ENCODE data around the gene KDM2B.

GRCh38 chr12:121383601-121384021, 197.2 kb downstream of the KDM2B start:
- no peak for TF ChIP-seq REST (IDR thresholded peaks at IDR 0.05; ENCODE audit: low read depth, low read length)
- TF ChIP-seq CTCF (IDR thresholded peaks at IDR 0.05): peak; percentile 35
- no peak for TF ChIP-seq RCOR1 (IDR thresholded peaks at IDR 0.05; ENCODE audit: low read length)
- no peak for TF ChIP-seq NFIC (IDR thresholded peaks at IDR 0.05; ENCODE audit: borderline replicate concordance)
- TF ChIP-seq EP300 (IDR thresholded peaks at IDR 0.05; ENCODE audit: borderline replicate concordance in 1 of 2, low read depth in 1 of 2, low read length in 1 of 2): no peak
- TF ChIP-seq MEF2A (IDR thresholded peaks at IDR 0.05; ENCODE audit: borderline replicate concordance, low read depth): no peak
- no peak for TF ChIP-seq YY1 (IDR thresholded peaks at IDR 0.05; ENCODE audit: low read depth)

Data from SK-N-SH (cell line).